IPS-NIHi7 (cell line): Measurements from ENCODE around the gene TNFRSF19.
"Not testable (repeated sequence)": the region's sequence is repeated elsewhere in the genome, so short reads cannot be mapped to it uniquely, and the experiment has no call there.

ENCODE experiments used
- DNase-seq: peaks from one replicate; pipeline ENCODE4 v3.0.0; 2012; ENCODE audit warnings: mixed read lengths; ENCODE audit errors: extremely low spot score

The TNFRSF19 gene

DNA sequence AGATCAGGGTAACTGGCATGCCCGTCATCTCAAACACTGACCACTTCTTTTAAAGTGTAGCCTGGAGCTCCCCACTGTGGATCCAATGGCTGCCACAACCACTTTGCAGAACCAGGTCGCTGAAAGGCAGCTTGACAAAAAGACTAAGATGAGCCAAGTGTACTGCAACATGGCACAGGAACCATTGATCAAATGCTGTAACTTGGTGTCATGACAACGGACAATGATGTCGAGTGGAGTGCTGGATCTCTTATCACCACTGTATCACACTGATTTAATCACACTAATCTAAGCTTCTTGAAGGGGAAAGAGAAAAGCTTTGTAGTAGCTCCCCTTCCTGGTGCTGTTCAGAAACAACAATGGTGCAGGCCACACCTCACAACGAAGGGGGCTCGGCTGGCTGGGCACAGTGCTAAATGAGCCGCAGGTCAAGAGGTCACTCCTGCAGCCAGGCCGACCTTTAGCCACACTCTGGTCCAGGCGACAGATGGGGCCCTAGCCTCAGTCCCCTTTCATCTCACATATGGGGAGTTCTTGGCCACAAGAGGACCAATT lies 2.2 kb upstream of the TNFRSF19 start:
- no peak for DNase-seq

DNA sequence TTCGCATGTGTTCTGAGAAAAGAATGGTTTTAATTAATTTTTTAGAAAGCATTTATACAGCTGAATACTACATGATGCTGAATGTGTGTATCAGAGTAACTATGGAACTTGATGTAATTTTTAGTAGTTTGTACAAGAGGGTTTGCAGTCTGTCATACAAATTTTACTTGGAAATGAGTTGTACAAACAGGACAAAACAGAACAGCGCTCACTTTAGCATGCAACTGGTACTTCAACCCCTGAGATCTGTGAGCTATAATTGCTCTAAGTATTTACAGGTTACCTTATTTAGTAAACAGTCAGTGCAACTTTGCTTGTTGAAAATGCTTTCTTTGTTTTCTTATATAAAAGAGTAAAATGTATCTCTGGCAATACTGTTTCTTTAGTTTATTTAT lies 706 bp downstream of the TNFRSF19 start:
- no peak for DNase-seq

DNA sequence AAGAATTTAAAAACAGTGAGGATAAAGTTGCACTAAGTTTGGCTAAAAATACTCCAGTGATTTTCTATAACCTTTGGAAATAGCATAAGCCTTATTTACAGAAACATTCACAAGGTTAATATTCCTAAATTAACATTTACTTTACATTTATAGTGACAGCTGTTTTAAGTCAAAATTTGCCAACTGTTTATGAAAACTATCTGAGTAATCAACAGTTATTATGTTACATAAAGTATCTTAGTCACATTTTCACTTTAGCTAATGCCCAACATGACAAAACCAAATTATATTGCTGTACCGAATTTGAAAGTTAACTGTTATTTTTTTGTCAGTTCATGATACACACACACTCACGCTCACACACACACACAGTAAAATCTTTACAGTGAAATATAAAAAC lies 1.2 kb downstream of the TNFRSF19 start:
- no peak for DNase-seq

DNA sequence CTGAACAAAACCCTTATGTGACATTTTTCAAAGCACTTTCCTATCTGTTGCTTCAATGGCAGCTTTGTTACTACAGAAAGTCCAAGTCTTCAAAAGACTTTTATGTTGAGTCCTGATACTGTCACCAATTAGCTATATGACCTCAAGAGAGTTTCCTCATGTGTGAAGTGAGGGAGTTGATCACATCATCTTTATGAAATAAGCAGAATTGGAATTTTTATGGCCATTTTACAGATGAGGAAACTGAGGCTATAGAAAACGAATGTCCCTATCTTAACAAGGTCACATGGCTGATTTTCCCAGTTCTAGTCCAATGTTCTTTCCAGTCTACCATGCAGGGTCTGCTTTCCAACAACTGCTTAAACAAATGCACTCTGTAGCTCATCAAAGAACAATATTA lies 2.6 kb downstream of the TNFRSF19 start:
- DNase-seq = no peak

DNA sequence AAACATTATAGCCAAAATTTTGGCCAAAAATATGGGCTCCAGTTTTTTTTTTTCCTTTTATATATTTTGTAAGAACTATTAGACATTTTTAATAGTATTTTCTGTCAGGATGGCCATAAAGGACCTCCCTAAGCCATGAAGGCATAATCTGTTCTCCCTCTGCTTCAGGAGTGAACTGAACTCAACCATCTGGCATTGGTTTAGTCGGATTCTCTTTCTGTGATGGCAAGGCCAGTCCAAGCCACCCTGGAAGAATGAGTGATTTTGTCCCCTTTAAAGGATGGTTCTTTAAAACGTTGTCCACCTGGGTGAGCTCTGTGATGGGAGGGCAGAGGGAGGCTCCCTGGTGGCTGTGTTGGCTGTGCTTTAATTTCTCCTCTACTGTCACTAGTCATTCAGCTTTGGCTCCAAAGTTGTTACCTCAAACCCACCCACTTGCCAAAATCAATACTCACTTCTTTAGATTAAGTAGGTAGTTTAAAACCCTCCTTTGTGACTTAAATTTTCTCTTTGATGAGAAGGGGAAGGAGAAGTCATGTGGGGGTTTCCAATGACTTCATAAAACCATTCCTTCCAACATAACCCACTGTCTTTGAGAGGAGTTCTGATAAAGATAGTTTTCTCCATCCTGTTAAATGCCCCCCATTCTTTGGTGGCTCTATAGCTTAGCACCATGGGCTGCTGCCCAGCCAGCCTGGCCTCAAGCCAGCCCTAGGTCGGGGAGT lies 4.4 kb downstream of the TNFRSF19 start:
- DNase-seq = no peak

DNA sequence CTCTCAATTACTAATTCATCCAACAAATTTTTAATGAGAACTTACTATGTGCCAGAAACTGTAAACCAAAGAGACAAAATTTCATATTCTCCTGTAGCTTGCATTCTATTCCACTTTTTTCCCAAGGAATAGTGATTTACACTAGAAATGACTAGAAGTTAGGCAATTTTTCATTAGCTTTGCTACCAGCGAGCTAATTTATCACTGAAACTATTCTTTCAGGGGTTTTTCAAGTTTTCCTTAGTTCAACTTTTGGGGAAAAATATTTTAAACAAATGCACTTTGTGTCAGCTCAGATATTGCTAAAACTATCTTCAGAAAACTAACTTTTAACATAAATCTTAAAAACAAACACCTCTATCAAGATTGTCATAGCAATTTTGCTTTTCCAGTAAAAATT lies 5.4 kb downstream of the TNFRSF19 start:
- no peak for DNase-seq

DNA sequence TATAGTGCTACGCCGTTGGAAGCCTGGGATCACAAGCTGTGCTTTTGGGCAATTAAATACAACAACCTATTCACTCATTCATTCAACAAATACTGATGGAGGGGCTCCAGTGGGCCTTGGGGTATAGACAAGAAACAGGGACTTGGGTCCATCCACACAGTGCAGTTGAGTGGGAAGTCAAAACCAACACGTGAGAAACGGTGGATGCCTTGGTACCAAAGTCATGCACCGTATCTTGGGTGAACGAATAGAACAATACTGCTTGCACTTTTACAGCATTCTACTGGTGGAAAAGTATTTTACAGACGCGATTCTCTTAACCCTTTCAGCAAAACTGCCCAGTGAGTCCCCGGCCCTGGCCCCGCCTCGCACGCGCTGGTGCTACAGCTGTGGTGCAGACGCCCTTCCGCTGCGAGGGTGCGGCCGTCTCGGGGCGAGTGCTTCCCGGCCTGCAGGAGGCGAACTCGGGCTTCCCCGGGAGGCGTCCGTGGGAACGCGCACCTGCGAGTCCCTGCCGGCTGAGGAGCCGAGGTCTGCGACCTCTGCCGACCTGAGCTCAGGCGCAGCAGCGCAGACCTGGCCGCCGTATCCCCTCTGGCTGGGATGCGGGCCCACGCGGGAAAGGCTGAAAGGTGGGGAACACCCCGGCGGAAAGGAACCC lies 8.3 kb downstream of the TNFRSF19 start:
- peak; percentile 69 for DNase-seq

DNA sequence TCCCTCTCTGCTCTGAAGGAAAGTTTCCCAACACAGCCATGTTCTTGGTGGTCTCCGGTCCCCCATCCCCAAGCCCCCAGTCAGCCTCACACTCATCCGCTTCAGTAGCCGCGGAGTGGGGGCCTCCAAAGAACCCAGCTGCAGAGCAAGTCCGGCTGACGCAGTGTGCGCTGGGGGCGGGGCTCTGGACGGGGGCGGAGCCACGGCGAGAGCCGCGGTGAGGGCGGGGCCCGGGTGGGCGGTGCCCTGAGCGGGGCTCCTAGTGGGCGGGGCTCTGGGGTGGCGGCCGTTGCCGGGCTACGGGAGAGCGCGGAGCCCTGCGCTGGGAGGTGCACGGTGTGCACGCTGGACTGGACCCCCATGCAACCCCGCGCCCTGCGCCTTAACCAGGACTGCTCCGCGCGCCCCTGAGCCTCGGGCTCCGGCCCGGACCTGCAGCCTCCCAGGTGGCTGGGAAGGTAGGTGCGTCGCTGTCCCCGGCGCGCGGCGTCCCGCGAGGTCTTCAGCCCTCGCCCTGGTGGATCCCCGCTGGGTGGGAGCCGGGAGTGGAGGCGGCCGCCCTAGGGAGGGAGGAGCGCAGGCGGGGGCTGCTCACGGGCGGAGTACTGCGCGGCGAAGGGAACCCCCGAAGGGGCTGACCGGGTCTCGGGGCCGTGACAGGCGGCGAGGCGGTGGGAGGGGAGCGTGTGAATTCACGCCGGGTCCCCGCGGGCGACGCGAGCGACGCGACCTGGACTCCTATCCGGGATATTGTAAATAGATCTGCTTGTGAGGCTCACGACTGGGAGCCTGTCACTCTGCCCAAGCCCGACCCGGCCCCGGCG lies 9.1 kb downstream of the TNFRSF19 start:
- peak; percentile 94 for DNase-seq

DNA sequence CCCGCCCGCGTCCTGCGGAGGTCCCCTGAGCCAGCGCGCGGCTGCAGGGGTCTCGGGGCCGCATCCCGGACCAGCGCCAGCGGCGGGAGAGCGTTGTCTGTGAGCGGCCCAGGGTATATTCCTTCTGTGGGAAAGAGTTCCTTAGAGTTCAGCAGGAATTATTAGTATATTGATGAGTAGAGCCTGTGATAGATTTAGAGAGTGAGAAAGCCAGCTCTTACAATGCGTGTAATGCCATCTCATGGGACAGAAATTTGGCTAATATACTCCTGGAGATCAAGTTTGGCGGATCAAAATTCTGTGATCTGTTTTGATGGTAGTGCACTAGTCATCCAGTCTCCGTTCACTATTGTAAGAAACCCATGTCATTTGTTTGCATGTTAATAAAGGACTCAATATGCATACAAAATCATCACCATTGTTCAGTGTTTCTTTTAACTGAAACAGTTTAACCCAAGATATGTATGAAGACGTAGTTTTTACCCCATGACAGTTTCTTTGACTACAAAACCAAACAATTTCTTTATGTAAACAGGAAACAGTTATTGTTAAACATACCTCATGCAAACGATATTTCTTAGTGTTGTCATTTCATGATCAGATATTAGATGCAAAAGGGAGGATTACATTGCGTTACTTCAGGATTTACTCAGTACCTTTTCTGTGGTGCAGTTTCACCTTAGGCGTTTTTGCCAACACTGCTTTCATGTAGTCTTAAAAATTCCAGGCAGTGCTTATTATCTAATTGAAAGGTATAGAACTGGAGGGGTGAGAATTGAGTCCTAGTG lies 9.9 kb downstream of the TNFRSF19 start:
- DNase-seq = no peak

DNA sequence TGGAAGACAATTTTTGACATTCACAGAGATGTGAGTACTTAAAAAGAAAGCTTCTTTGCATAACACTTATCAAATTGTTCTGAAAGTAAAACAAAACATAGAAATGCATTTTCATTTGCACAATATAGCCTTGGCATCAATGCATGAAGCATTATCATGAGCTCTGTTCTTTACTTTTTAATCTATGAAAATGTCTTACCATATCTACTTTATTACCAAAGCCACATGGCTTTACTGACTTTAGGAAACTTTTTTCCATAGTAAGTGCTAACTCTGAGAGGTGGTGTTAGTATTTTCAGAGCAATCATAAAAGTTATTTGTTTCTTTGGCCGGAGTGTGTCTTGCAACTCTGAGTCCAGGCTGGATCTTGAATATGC lies 10.5 kb downstream of the TNFRSF19 start:
- no peak for DNase-seq

DNA sequence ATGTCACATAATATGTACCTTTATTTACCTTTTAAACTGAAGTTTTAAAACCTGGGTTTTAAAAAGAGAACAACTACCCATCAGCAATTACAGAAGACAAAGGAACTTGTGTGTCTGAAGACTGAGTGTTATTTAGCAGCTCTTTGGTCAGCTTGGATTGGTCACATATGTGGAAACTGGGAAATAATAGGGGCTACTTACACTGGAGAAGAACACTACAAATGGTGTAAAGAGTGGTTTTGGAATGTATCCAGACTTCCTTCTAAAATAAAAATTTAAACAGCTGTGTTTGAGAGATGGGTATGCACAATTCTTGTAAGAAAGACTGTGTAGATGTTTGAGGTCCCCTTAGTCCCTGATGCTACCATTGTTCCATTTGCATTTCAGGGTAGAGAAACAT lies 13.3 kb downstream of the TNFRSF19 start:
- DNase-seq = no peak

DNA sequence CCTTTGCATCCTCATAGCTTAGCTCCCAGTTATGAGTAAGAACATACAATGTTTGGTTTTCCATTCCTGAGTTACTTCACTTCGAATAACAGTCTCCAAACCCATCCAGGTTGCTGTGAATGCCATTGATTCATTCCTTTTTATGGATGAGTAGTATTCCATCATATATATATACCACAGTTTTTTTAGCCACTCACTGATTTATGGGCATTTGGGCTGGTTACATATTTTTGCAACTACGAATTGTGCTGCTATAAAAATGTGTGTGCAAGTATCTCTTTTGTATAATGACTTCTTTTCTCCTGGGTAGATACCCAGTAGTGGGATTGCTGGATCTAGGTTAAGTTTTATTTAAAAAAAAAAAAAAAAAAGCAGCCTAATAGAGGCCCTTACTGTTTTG lies 14.1 kb downstream of the TNFRSF19 start:
- DNase-seq = no peak

DNA sequence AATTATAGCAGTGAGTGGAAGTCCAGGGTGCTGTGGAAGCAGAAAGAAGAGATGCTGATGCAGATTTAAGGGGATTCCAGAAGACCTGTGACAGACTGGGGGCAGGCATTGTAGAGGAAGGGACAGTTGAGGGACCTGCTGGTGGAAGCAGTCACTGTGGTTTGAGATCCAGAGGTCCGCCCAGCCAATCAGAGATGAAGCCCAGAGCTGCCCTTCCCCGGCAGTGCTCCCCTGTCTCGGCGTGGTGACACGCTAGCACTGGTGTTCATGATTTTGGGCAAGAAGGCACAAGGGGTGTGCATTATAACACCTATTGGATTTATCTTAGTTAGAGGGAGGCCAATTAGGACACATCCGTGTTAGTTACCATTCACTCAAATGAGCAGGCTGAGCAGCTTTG lies 16.1 kb downstream of the TNFRSF19 start:
- DNase-seq = no peak

DNA sequence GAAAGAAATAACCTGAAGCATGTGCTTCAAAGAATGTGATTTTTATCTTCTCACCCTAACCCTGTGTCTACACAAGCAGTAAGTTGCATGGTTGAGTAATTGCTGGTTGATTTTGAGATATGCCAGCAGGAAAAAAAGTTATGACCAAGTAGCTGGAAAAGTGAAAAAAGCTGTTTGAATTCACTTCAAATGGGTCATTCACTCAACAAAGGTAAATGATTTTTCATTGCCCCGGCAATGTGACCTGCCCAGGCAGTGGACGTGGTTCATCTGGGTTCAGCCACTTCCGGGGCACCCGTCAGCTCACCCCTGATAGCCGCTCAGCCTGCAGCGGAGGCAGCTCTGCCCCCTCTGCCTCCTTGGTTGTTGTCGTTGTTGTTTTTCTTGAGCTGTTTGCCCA lies 18.5 kb downstream of the TNFRSF19 start:
- DNase-seq = no peak

DNA sequence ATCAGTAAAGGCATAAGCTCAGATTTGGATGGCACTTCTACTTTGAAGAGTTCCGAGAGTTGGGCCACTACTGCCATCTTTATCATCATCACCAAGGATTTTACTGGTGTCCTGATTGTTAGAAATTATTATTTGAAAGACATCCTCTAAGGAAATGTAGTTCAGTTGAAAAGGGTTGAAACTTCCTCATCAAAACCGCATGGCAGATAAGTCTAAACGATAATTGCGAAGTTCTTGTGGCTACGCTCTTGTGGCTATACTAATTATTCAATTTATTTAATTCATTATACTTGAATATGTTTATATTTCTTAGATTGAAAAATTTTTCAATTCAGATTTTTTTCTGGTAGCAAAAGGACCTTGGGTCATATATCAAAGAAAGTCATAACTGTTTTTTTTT lies 22.4 kb downstream of the TNFRSF19 start:
- no peak for DNase-seq

DNA sequence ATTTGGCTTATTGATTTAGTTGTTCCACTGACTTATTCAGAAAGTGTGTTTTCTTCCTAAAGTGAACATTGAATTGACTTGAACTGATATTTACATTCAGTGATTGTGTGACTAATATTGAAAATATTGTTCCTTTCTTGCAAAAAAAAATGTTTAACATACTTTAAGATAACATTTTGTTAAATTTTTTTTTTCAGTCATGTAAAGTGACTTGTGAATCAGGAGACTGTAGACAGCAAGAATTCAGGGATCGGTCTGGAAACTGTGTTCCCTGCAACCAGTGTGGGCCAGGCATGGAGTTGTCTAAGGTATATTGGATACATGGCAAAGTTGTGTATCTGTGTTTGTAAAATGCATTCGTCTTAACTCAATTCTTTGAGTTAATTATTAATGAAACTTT lies 22.9 kb downstream of the TNFRSF19 start:
- DNase-seq = no peak

DNA sequence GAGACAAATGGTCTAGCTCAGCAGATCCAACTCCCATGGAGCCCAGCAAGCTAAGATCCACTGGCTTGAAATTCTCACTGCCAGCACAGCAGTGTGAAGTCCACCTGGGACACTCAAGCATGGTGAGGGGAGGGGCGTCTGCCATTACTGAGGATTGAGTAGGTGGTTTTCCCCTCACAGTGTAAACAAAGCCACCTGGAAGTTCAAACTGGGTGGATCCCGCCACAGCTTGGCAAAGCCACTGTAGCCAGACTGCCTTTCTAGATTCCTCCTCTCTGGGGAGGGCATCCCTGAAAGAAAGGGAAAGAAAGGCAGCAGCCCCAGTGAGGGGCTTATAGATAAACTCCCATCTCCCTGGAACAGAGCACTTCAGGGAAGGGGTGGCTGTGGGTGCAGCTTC lies 24.1 kb downstream of the TNFRSF19 start:
- DNase-seq = not testable (repeated sequence)

DNA sequence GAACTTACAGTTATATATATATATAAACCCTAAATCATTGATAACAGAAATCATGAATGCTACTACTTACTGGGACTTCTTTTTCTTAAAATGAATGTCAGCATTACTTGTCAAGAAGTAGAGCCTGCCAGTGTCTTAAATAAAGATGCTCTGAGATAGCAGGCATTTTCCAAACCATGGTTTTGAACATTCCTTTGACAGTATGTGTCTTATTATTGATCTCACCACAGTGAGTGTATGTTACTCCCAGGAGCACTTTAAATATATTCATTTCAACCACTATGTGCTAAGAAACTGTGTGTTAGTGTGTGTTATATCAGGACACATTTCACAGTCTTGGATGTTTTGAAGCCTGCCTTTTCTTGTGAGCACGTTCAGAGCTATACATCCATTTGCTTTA lies 28.2 kb downstream of the TNFRSF19 start:
- no peak for DNase-seq

DNA sequence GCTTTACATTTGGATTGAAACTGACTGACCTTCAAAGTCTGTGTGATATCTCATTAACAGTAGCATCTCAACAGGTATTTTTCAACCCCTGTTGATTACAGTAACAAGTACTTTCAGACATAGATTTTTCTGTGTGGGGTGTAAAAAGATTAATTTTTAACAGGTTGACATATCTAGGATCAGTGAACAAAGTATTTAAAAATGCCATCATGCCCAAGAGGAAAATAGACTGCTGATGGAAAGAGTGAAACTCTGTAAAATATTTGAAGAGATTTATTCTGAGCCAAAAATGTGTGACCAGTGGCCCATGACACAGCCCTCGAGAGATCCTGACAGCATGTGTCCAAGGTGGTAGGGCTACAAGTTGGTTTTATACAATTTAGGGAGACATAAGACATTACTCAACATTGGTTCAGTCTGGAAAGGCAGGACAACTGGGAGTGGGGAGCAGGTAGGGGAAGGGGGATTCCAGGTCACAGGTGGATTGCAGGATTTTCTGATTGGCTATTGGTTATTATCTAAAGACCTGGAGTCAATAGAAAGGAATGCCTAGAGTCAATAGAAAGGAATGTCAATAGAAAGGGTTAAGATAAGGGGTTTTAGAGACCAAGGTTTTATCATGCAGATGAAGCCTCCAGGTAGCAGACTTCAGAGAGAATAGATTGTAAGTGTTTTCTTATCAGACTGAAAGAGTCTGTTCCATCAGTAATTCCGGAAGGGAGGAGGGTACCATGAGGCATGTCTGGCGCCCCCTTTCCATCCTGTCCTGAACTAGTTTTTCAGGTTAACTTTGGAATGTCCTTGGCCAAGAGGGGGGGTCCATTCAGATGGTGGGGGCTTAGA lies 29.1 kb downstream of the TNFRSF19 start:
- peak; percentile 36 for DNase-seq

DNA sequence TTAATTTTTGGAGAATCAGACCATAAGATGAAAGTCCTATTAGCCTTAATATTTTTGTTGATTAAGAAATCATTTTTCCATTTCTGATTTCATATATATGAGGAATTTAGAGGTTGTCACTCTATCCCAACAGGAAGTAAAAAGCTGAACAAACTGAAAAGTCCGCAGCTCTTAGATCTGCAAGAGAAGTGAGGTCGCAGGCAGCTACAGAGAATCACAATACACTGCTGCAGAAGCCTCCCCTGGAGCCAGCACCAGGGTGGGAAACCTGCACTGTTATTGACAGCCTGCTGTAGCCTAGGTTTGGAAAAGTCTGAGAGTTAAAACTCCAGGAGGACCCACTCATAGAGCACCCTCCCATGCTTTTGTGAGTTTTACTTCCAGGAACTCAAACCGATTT lies 29.9 kb downstream of the TNFRSF19 start:
- no peak for DNase-seq

DNA sequence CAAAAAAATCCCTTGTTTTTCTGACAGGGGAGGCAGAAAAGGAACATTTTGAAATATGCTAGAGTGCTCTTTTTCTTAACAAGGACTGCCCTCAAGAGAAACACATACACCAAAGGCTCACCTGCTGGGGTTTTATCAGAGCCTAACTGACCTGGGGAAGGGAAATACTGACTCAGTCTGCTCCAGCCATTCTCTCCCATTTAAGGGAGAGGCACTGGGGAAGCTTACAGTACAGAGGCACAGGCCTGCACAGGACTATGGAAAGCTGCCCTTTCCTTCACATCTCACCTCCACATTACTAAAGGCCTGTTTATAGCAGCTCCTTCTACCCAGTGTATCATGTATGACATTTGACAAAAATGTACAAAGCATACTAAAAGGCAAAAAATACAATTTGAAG lies 30.3 kb downstream of the TNFRSF19 start:
- DNase-seq = no peak
